Measurements from ENCODE around the gene HACD2. TPM values are rescaled to one million over a fixed set of nuclear protein-coding genes. Genes with fewer than 3 reads are reported as not detected.

Gene HACD2
- total and polyA plus RNA-seq, 7 donors, result 3.7 to 7.9 (median 5.7) TPM

GRCh38 chr3:123457841-123458240 lies 127.0 kb downstream of the HACD2 start:
- 100% methylated on average over 1 of the region's 1 CpG for WGBS, 3 donors

DNA sequence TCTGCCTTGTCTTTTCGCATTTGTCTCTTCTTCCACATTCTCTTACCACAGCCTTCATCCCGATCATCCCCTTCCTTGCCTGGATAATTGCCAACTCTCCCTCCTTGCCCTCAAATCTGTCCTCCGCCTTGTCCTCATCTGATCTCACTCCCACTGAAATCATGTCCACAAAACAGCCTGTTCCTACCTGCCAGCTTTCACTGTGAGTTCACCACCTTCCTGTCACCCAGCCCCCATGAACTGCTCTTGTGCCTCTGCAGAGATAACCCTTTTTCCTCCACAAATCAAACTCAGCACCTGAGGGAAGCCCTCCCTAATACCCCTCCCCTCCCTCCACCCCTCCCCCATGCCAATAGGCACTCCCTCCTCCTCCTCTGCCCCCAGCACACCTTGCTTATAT lies 131.2 kb downstream of the HACD2 start:
- H3K9me3 ChIP-seq, result no peaks in the 10 kb centered on the region
- ATAC-seq (no peak), DNase-seq (no peak)
- WGBS, 3 donors, result 62 to 70% (median 70%) methylated on average over 3 of the region's 3 CpGs
- no peak overlapping the region for H3K4me3 ChIP-seq
- intact Hi-C loops (cut with DNase I), result no loop called here
- H3K36me3 ChIP-seq (ENCODE audit: insufficient read depth in 1 of 2, low read depth in 1 of 2), result no peaks in the 10 kb centered on the region
- H3K27me3 ChIP-seq (ENCODE audit: insufficient read depth in 3 of 3, low read length in 2 of 3), result peaks cover 0 to 62% (median 10%) of the 10 kb centered on the region in 3 donors
- no peak overlapping the region for H3K27ac ChIP-seq
- TF ChIP-seq, protein P1, sequence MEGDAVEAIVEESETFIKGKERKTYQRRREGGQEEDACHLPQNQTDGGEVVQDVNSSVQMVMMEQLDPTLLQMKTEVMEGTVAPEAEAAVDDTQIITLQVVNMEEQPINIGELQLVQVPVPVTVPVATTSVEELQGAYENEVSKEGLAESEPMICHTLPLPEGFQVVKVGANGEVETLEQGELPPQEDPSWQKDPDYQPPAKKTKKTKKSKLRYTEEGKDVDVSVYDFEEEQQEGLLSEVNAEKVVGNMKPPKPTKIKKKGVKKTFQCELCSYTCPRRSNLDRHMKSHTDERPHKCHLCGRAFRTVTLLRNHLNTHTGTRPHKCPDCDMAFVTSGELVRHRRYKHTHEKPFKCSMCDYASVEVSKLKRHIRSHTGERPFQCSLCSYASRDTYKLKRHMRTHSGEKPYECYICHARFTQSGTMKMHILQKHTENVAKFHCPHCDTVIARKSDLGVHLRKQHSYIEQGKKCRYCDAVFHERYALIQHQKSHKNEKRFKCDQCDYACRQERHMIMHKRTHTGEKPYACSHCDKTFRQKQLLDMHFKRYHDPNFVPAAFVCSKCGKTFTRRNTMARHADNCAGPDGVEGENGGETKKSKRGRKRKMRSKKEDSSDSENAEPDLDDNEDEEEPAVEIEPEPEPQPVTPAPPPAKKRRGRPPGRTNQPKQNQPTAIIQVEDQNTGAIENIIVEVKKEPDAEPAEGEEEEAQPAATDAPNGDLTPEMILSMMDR (IDR thresholded peaks at IDR 0.05), result no peak
- no peaks in the 10 kb centered on the region for H3K4me1 ChIP-seq

More at GRCh38 chr3:123457841-123458240, 127.0 kb downstream of the HACD2 start:
- ATAC-seq (no peak), DNase-seq (peak in 1 of 2 donors; percentile 3)
- TF ChIP-seq, protein P1 (IDR thresholded peaks at IDR 0.05), result no peak
- no peaks in the 10 kb centered on the region for H3K36me3 ChIP-seq (ENCODE audit: insufficient read depth in 1 of 2, low read depth in 1 of 2)
- H3K4me3 ChIP-seq, result no peak overlapping the region
- intact Hi-C loops (cut with DNase I), result no loop called here
- peaks cover 0 to 32% (median 0%) of the 10 kb centered on the region in 3 donors for H3K27me3 ChIP-seq (ENCODE audit: insufficient read depth in 3 of 3, low read length in 2 of 3)
- no peaks in the 10 kb centered on the region for H3K4me1 ChIP-seq
- H3K9me3 ChIP-seq, result no peaks in the 10 kb centered on the region
- H3K27ac ChIP-seq, result no peak overlapping the region

- Histone ChIP-seq H3K4me1 (no peaks in the 10 kb centered on the region), H3K27ac (no peak overlapping the region), H3K36me3 (ENCODE audit: insufficient read depth in 1 of 2, low read depth in 1 of 2) (no peaks in the 10 kb centered on the region), H3K9me3 (no peaks in the 10 kb centered on the region), H3K27me3 (ENCODE audit: insufficient read depth in 3 of 3, low read length in 2 of 3) (peaks cover 0 to 73% (median 16%) of the 10 kb centered on the region in 3 donors), H3K4me3 (no peak overlapping the region)
- ATAC-seq (no peak), DNase-seq (no peak)
- 74 to 81% (median 80%) methylated on average over 4 of the region's 4 CpGs for WGBS, 3 donors
- intact Hi-C loops (cut with DNase I), result no loop called here
- TF ChIP-seq, protein P1 (IDR thresholded peaks at IDR 0.05), result no peak
Measured at GRCh38 chr3:123451186-123451585, 133.7 kb downstream of the HACD2 start.

GRCh38 chr3:123449997-123450604 lies 134.8 kb downstream of the HACD2 start:
- WGBS, 3 donors, result 8 to 9% (median 8%) methylated on average over 32 to 33 of the region's 33 CpGs
- ATAC-seq, result no peak
- intact Hi-C loops (cut with DNase I), result loop anchor here in 1 of 2 donors (5.0 kb wide), 1 partner anchor 37 kb away; no protein-coding TSS in a partner anchor
- peak; percentile 21 to 63 for DNase-seq
- TF ChIP-seq, protein P1 (IDR thresholded peaks at IDR 0.05), result no peak
- H3K36me3 ChIP-seq (ENCODE audit: insufficient read depth in 1 of 2, low read depth in 1 of 2), result no peaks in the 10 kb centered on the region
- peaks cover 0 to 77% (median 16%) of the 10 kb centered on the region in 3 donors for H3K27me3 ChIP-seq (ENCODE audit: insufficient read depth in 3 of 3, low read length in 2 of 3)
- peak overlapping the region; percentile 72 for H3K4me3 ChIP-seq
- no peak overlapping the region for H3K27ac ChIP-seq
- H3K4me1 ChIP-seq, result no peaks in the 10 kb centered on the region
- no peaks in the 10 kb centered on the region for H3K9me3 ChIP-seq

Measured in psoas muscle (tissue), 8 donors.